ENCODE data around the gene CEACAM7. TPM values are rescaled to one million over a fixed set of nuclear protein-coding genes. Genes with fewer than 3 reads are reported as not detected.

The CEACAM7 gene
- total RNA-seq, 2 donors from 2014 or later = not detected

GRCh38 chr19:41701401-41702075, 13.5 kb upstream of the CEACAM7 start:
- no peak for ATAC-seq
- intact Hi-C loops (cut with DNase I) = no loop called here
- DNase-seq = no peak

GRCh38 chr19:41700381-41701195, 12.5 kb upstream of the CEACAM7 start:
- intact Hi-C loops (cut with DNase I) = no loop called here
- ATAC-seq (no peak), DNase-seq (no peak)

GRCh38 chr19:41699968-41700323, 11.9 kb upstream of the CEACAM7 start:
- no peak for ATAC-seq
- intact Hi-C loops (cut with DNase I) = no loop called here
- no peak for DNase-seq

- DNase-seq = no peak
- ATAC-seq = no peak
- intact Hi-C loops (cut with DNase I) = no loop called here
Measured at GRCh38 chr19:41699231-41699967, 11.3 kb upstream of the CEACAM7 start.

DNA sequence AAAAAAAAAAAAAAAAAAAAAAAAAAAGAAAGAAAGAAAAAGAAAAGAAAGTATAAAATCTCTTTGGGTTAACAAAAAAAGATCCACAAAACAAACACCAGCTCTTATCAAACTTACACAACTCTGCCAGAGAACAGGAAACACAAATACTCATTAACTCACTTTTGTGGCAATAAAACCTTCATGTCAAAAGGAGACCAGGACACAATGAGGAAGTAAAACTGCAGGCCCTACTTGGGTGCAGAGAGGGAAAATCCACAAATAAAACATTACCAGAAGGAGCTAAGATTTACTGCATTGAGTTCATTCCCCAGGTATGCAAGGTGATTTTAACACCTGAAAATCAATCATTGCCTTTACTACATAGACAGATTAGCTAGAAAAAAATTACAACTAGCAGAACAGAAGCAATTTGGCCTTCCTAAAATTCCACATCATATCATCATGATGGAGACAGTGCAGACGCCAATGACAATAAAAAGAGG, 10.7 kb upstream of the CEACAM7 start:
- ATAC-seq (no peak), DNase-seq (no peak)
- intact Hi-C loops (cut with DNase I) = no loop called here

- ATAC-seq = no peak
- intact Hi-C loops (cut with DNase I) = no loop called here
- no peak for DNase-seq
Measured at GRCh38 chr19:41697198-41697855, 9.3 kb upstream of the CEACAM7 start.

GRCh38 chr19:41696402-41697197, 8.5 kb upstream of the CEACAM7 start:
- ATAC-seq (no peak), DNase-seq (no peak)
- intact Hi-C loops (cut with DNase I) = no loop called here

GRCh38 chr19:41695745-41696144, 7.7 kb upstream of the CEACAM7 start:
- intact Hi-C loops (cut with DNase I) = no loop called here
- DNase-seq (no peak), ATAC-seq (no peak)

- intact Hi-C loops (cut with DNase I) = no loop called here
- DNase-seq (no peak), ATAC-seq (no peak)
Measured at GRCh38 chr19:41694831-41695635, 7.0 kb upstream of the CEACAM7 start.

DNA sequence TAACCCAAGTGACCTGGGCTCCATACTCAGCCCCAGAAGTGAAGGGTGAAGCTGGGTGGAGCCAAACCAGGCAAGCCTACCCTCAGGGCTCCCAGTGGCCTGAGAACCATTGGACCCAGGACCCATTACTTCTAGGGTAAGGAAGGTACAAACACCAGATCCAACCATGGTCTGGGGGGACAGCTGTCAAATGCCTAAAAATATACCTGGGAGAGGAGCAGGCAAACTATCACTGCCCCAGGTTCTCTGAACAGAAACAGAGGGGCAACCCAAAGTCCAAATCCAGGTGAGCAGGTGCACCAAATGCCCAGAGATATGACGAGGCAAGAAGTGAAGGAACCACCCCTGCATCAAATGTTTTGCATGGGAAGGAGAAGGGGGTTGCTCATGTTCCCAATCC, 6.1 kb upstream of the CEACAM7 start:
- ATAC-seq = no peak

DNA sequence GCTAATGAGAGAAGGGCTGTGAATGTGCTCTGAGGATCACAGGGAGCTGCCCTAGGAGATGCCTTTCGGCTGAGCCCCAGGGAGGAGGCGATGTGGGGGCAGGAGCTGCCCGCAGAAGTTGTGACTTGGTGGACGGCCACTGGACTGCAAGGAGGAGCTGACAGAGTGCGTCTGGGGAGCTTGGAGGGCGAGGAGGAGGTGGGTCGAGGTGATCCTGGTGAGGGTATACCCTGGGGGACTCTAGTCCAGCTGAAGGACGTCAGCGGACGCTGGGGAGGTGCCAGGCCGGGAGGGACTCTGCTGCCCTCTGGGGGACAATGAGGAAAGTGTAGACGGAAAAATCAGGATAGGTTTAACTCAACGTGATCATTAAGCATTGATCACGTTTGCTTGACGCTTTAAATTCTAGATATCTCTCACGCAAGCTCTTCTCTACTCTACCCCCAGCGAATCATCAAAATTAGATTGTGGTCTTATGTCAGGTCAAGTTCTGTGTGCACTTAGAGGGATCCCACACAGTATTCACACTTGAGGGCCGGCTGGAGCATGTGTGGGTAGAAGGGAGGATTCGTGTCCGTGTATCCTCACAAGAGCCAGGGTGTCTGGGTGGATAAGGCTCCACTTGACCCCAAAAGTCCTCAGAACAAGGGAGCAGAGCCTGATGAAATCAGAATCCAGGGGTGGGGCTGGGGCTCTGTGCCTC, 3.3 kb upstream of the CEACAM7 start:
- intact Hi-C loops (cut with DNase I) = no loop called here
- ATAC-seq (no peak), DNase-seq (no peak)

More for the DNA sequence above, 6.1 kb upstream of the CEACAM7 start:
- intact Hi-C loops (cut with DNase I) = no loop called here
- DNase-seq = no peak

DNA sequence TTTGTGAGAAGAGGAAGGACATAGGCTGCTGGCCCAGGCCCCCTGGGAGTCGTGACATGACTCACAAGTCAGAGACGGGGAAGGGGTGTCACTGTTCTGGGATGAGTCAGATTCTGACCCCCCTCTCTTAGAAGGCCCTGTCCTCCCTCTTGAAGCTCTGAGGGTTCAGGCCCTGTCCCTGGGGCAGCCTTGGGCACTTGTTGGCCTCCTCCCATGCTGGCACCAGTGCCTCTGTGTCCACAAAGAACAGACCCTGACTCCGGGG, 2.7 kb upstream of the CEACAM7 start:
- DNase-seq = no peak
- ATAC-seq = no peak
- intact Hi-C loops (cut with DNase I) = no loop called here

GRCh38 chr19:41689993-41690800, 2.1 kb upstream of the CEACAM7 start:
- intact Hi-C loops (cut with DNase I) = no loop called here
- ATAC-seq = no peak
- DNase-seq = no peak

DNA sequence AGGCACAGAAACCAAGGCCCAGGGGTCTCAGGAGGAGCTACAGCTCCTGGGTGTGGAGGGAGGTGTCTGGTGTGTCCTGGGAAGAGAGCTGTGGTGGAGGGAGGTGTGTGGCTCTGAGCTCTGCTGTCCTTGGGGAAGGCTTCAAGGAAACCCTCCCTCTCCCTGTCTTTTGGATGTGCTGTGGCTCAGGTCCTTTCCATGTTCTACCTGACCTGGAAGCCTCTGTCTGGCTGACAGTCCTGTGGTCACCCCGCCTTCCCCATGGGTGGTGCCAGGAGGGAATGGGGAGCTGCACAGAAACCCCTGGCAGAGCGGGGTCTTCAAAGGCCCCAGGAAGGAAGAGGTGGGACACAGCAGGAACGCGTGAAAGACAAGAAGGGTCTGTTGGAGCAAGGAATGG, 617 bp upstream of the CEACAM7 start:
- DNase-seq (no peak), ATAC-seq (no peak)
- intact Hi-C loops (cut with DNase I) = no loop called here

GRCh38 chr19:41687419-41687818, 651 bp downstream of the CEACAM7 start:
- DNase-seq (no peak), ATAC-seq (no peak)
- intact Hi-C loops (cut with DNase I) = no loop called here

DNA sequence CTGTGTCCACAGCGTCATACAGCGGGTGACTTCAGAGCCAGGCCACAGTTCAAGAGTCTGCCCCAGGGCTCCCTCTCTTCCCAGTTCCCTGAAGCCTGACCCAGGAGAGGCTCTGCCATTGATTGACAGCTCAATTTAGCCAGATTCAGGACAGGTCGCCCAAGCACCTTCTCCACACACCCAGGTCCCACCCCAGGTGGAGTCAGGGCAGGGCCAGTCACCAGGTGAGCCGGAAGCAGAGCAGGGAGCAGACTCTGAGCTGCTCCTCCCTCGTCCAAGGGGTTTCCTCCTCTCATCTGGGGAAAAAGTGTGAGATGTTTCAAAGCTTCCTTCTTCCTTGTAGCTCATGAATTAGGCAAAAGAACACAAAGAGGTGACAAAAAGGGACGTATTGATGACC, 5.6 kb downstream of the CEACAM7 start:
- no peak for ATAC-seq
- intact Hi-C loops (cut with DNase I) = no loop called here
- DNase-seq = no peak

GRCh38 chr19:41671486-41671885, 16.6 kb downstream of the CEACAM7 start:
- ATAC-seq (no peak), DNase-seq (no peak)
- intact Hi-C loops (cut with DNase I) = no loop called here
